HepG2 (cell line): ENCODE measurements around the gene GDAP1L1. TPM values are rescaled to one million over a fixed set of nuclear protein-coding genes. Genes with fewer than 3 reads are reported as not detected.
A peak's percentile ranks its signal among the peaks of the same experiment; 100 is the strongest.

Source experiments
- CAMTA2 ChIP-seq: sonication (generic); formaldehyde crosslinking; IDR thresholded peaks from 2 replicates; pipeline ENCODE4 v1.4.0; 2020; ENCODE audit warnings: mild to moderate bottlenecking, missing genetic modification reagents, borderline replicate concordance
- E2F1 ChIP-seq: sonication (generic); formaldehyde crosslinking; IDR thresholded peaks from 2 replicates; pipeline ENCODE4 v1.5.0; 2020; ENCODE audit warnings: missing genetic modification reagents
- HMG20A ChIP-seq: IDR thresholded peaks from 2 replicates; pipeline ENCODE4 v1.6.1; 2016; ENCODE audit warnings: borderline replicate concordance
- JUN ChIP-seq: sonication (generic); formaldehyde crosslinking; IDR thresholded peaks from 2 replicates; pipeline ENCODE4 v1.4.0; 2020; ENCODE audit warnings: mild to moderate bottlenecking, missing genetic modification reagents
- KDM4B ChIP-seq: sonication (generic); formaldehyde crosslinking; IDR thresholded peaks from 2 replicates; pipeline ENCODE4 v1.4.0; 2020; ENCODE audit warnings: missing genetic modification reagents
- MAFF ChIP-seq: IDR thresholded peaks from 2 replicates; pipeline ENCODE4 v1.6.1; 2011; ENCODE audit warnings: low read depth, low read length, improper control_type of control experiment
- NFE2L1 ChIP-seq: sonication (generic); formaldehyde crosslinking; IDR thresholded peaks from 2 replicates; pipeline ENCODE4 v1.4.0; 2020; ENCODE audit warnings: missing genetic modification reagents, mild to moderate bottlenecking, borderline replicate concordance
- NONO ChIP-seq, 2 experiments: fragments of 450-650 bp in 1 of 2; sonication (generic) in 1 of 2; formaldehyde crosslinking in 1 of 2; IDR thresholded peaks in 1 of 2; conservative IDR thresholded peaks in 1 of 2; 2 replicates each; pipeline versions ENCODE4 v1.6.1 to v1.8.0; 2017 to 2022; ENCODE audit warnings: mild to moderate bottlenecking in 1 of 2, missing genetic modification reagents in 1 of 2, moderate library complexity in 1 of 2
- PBX2 ChIP-seq: IDR thresholded peaks from 2 replicates; pipeline ENCODE4 v1.6.1; 2016; ENCODE audit warnings: control low read depth
- PRDM15 ChIP-seq: sonication (generic); formaldehyde crosslinking; IDR thresholded peaks from 2 replicates; pipeline ENCODE4 v1.4.0; 2020; ENCODE audit warnings: missing genetic modification reagents
- RFX1 ChIP-seq: fragments of 450-650 bp; IDR thresholded peaks from 2 replicates; pipeline ENCODE4 v1.6.1; 2017
- TBP ChIP-seq: sonication (generic); formaldehyde crosslinking; IDR thresholded peaks from 2 replicates; pipeline ENCODE4 v1.5.0; 2020; ENCODE audit warnings: missing genetic modification reagents
- ZFP36L2 ChIP-seq: sonication (generic); formaldehyde crosslinking; IDR thresholded peaks from 2 replicates; pipeline ENCODE4 v1.4.0; 2020; ENCODE audit warnings: missing genetic modification reagents
- ZFP37 ChIP-seq: sonication (generic); formaldehyde crosslinking; IDR thresholded peaks from 2 replicates; pipeline ENCODE4 v1.4.0; 2020; ENCODE audit warnings: missing genetic modification reagents, borderline replicate concordance
- ZKSCAN1 ChIP-seq: fragments of 150-350 bp; IDR thresholded peaks from 2 replicates; pipeline ENCODE4 v1.6.1; 2014; ENCODE audit warnings: low read length
- ZNF256 ChIP-seq: sonication (generic); formaldehyde crosslinking; conservative IDR thresholded peaks from 2 replicates; pipeline ENCODE4 v1.4.0; 2020; ENCODE audit warnings: missing genetic modification reagents
- ZNF276 ChIP-seq: sonication (generic); formaldehyde crosslinking; IDR thresholded peaks from 2 replicates; pipeline ENCODE4 v1.4.0; 2020; ENCODE audit warnings: mild to moderate bottlenecking, low read depth, missing genetic modification reagents
- ZNF354B ChIP-seq: sonication (generic); formaldehyde crosslinking; IDR thresholded peaks from 2 replicates; pipeline ENCODE4 v1.8.0; 2022; ENCODE audit warnings: mild to moderate bottlenecking, missing genetic modification reagents
- ZNF367 ChIP-seq: sonication (generic); formaldehyde crosslinking; IDR thresholded peaks from 2 replicates; pipeline ENCODE4 v1.4.0; 2020; ENCODE audit warnings: missing genetic modification reagents, borderline replicate concordance
- ZNF574 ChIP-seq: sonication (generic); formaldehyde crosslinking; IDR thresholded peaks from 2 replicates; pipeline ENCODE4 v1.4.0; 2020; ENCODE audit warnings: missing genetic modification reagents
- ZNF674 ChIP-seq: sonication (generic); formaldehyde crosslinking; IDR thresholded peaks from 2 replicates; pipeline ENCODE4 v1.5.0; 2020; ENCODE audit warnings: low read depth, mild to moderate bottlenecking, missing genetic modification reagents
- ZNF780A ChIP-seq: sonication (generic); formaldehyde crosslinking; IDR thresholded peaks from 2 replicates; pipeline ENCODE4 v1.8.0; 2022; ENCODE audit warnings: mild to moderate bottlenecking, missing genetic modification reagents, moderate library complexity
- polyA plus RNA-seq, 8 experiments: library from polyadenylated mRNA; depleted of rRNA in 3 of 8; stranded (reverse) in 7 of 8; unstranded in 1 of 8; fragments of >200 nt; fragmentation: Illumina TruSeq in 4 of 8; extraction: Trizol in 4 of 8; gene quantifications; 2 replicates each; pipeline versions ENCODE4 v1.2.1 to v1.2.3, GENCODE V29; 2011 to 2016; ENCODE audit warnings: low read depth in 4 of 8, missing spikeins in 1 of 8, mixed read lengths in 1 of 8; ENCODE audit not compliant: insufficient read depth in 1 of 8
- total RNA-seq, 5 experiments: library from RNA; depleted of rRNA; stranded (reverse); fragments of >200 nt; fragmentation: Illumina TruSeq; extraction: Trizol; gene quantifications; 2 replicates each; pipeline ENCODE4 v1.2.3, GENCODE V29; 2016; ENCODE audit warnings: low read depth in 1 of 5

The GDAP1L1 gene
- total and polyA plus RNA-seq, 2 of the 13 experiments (the other 11 are each of a cell fraction or from before 2014, with no cell fraction given): 0.04 TPM; not detected in 1

- TF ChIP-seq PRDM15 (CRISPR knock-in tag) (no peak), ZNF354B (no peak), MAFF (no peak), ZNF276 (CRISPR knock-in tag) (no peak), E2F1 (CRISPR knock-in tag) (no peak), ZFP36L2 (no peak), NFE2L1 (CRISPR knock-in tag) (no peak), ZNF574 (CRISPR knock-in tag) (no peak), HMG20A (peak; percentile 54; the same call in 1 of the 2 replicates), JUN (CRISPR knock-in tag) (no peak), PBX2 (CRISPR knock-in tag) (no peak), ZNF256 (CRISPR knock-in tag) (no peak), ZFP37 (CRISPR knock-in tag) (no peak), TBP (CRISPR knock-in tag) (no peak), ZNF674 (CRISPR knock-in tag) (no peak), ZNF780A (peak; percentile 76; the same call in 1 of the 2 replicates), ZNF367 (no peak), RFX1 (no peak), NONO (IDR thresholded peaks at IDR 0.05) (no peak), NONO (CRISPR knock-in tag; conservative IDR thresholded peaks at IDR 0.05) (no peak), ZKSCAN1 (no peak), CAMTA2 (no peak), KDM4B (CRISPR knock-in tag) (no peak)
These were observed 35.1 kb downstream of the GDAP1L1 start (continued) for GRCh38 chr20:44282192-44282591.
